WTC11 (cell line): ENCODE measurements around the gene AREL1.

Experiments
- ATF2 ChIP-seq: sonication (generic); formaldehyde crosslinking; IDR thresholded peaks from 2 replicates; pipeline ENCODE4 v1.8.1; 2022; ENCODE audit warnings: low read depth, missing genetic modification reagents, borderline replicate concordance
- CREB1 ChIP-seq: sonication (generic); formaldehyde crosslinking; IDR thresholded peaks from 2 replicates; pipeline ENCODE4 v1.8.0; 2023; ENCODE audit warnings: mild to moderate bottlenecking, missing genetic modification reagents
- CTCF ChIP-seq: fragments of 200-600 bp; IDR thresholded peaks from 2 replicates; pipeline ENCODE4 v1.8.0; 2022; ENCODE audit warnings: antibody characterized with exemption
- FOXK1 ChIP-seq: sonication (generic); formaldehyde crosslinking; IDR thresholded peaks from 2 replicates; pipeline ENCODE4 v1.8.0; 2022; ENCODE audit warnings: mild to moderate bottlenecking, moderate library complexity, missing genetic modification reagents
- FOXP4 ChIP-seq: sonication (generic); formaldehyde crosslinking; IDR thresholded peaks from 2 replicates; pipeline ENCODE4 v1.8.0; 2022; ENCODE audit warnings: mild to moderate bottlenecking, missing genetic modification reagents
- GRHL2 ChIP-seq: fragments of 250-450 bp; sonication (Bioruptor Pico); IDR thresholded peaks from 2 replicates; pipeline ENCODE4 v1.8.0; 2022; ENCODE audit warnings: mild to moderate bottlenecking, moderate library complexity; ENCODE audit not compliant: insufficient replicate concordance, severe bottlenecking
- HMGXB4 ChIP-seq: sonication (generic); formaldehyde crosslinking; IDR thresholded peaks from 2 replicates; pipeline ENCODE4 v1.8.1; 2023; ENCODE audit warnings: mild to moderate bottlenecking, moderate library complexity, missing genetic modification reagents
- MAX ChIP-seq: sonication (generic); formaldehyde crosslinking; IDR thresholded peaks from 2 replicates; pipeline ENCODE4 v1.8.0; 2022; ENCODE audit warnings: mild to moderate bottlenecking, missing genetic modification reagents
- SMAD3 ChIP-seq: sonication (generic); formaldehyde crosslinking; IDR thresholded peaks from 2 replicates; pipeline ENCODE4 v1.8.0; 2022; ENCODE audit warnings: missing genetic modification reagents, mild to moderate bottlenecking, borderline replicate concordance
- SP1 ChIP-seq: sonication (generic); formaldehyde crosslinking; conservative IDR thresholded peaks from 2 replicates; pipeline ENCODE4 v1.8.1; 2022; ENCODE audit warnings: missing genetic modification reagents
- TCF7 ChIP-seq: sonication (generic); formaldehyde crosslinking; IDR thresholded peaks from 2 replicates; pipeline ENCODE4 v1.8.0; 2022; ENCODE audit warnings: mild to moderate bottlenecking, low read depth, missing genetic modification reagents, moderate library complexity
- ZBTB21 ChIP-seq: sonication (generic); formaldehyde crosslinking; IDR thresholded peaks from 2 replicates; pipeline ENCODE4 v1.8.1; 2023; ENCODE audit warnings: mild to moderate bottlenecking, missing genetic modification reagents, borderline replicate concordance

GRCh38 chr14:74733221-74733620 is 20.3 kb upstream of the AREL1 start:
- TF ChIP-seq ZBTB21 (no peak), CTCF (no peak), HMGXB4 (no peak), SMAD3 (CRISPR knock-in tag) (no peak), FOXK1 (no peak), MAX (CRISPR knock-in tag) (no peak), SP1 (no peak), CREB1 (CRISPR knock-in tag) (no peak), FOXP4 (CRISPR knock-in tag) (no peak), ATF2 (CRISPR knock-in tag) (no peak), TCF7 (no peak), GRHL2 (CRISPR knock-in tag) (no peak)
